HG03575 (cell line): Measurements from ENCODE around the gene NELL1.

ENCODE experiments used
- ATAC-seq: cut with Tn5 transposase; IDR thresholded peaks from one replicate; pipeline ENCODE4 v1.9.1; 2021; ENCODE audit not compliant: unreplicated experiment, insufficient number of reproducible peaks, low FRiP score; ENCODE audit errors: extremely low read depth

The NELL1 gene

DNA sequence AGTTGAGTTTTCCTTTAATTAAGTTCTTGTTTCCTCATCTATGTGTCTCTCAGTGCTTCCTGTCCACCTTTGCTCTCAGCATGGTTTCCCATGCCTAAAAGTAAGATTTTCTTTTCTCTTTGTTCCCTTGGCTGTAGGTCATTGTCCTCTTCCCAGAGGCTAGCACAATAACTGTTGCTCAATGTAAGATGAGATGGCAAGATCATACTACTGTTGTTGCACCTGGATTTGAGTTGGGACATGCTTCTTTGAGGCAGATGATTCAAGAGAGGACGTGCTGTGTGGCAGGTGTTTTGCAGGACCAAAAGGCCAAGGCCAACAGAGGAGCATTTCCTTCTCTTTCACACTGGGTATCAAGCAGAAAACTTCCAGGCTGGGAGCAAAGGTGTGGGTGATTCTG, 11.3 kb upstream of the NELL1 start:
- ATAC-seq = no peak

DNA sequence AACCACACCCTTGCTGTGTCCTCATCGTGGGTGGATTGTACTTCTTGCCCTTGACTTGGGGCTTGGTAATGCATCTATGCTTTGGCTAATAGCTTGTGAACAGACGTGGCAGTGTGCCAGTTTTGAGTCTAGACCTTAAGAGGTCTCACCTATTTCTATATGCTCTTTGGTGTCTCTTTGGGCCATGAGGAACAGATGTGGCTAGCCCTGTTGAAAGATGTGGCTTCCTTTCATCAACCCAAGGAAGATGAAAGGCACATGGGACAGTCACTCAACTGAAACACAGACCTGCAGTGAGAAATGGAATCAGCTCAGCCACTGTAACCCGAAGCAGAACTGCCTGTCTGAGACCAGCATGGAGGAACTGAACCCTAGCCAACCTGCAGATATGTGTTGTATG, 7.9 kb upstream of the NELL1 start:
- ATAC-seq = no peak

DNA sequence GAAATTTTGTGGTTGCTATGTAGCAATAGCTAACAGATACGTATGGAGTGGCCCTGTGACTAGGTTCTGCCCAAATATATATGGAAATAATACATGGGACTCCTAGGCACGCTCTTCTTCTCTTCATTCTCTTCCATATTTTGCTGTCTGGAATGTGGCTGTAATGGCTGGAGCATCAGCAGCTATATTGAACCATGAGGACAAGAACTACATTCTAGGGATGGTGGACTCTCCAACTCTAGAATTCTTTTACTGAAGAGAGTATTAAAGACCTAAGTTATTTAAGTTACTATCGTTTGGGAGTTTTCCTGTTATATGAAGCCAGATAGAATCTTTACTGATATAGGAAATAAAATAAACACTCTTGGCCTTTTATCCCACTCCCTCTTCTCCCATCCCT, 7.5 kb upstream of the NELL1 start:
- ATAC-seq = no peak

DNA sequence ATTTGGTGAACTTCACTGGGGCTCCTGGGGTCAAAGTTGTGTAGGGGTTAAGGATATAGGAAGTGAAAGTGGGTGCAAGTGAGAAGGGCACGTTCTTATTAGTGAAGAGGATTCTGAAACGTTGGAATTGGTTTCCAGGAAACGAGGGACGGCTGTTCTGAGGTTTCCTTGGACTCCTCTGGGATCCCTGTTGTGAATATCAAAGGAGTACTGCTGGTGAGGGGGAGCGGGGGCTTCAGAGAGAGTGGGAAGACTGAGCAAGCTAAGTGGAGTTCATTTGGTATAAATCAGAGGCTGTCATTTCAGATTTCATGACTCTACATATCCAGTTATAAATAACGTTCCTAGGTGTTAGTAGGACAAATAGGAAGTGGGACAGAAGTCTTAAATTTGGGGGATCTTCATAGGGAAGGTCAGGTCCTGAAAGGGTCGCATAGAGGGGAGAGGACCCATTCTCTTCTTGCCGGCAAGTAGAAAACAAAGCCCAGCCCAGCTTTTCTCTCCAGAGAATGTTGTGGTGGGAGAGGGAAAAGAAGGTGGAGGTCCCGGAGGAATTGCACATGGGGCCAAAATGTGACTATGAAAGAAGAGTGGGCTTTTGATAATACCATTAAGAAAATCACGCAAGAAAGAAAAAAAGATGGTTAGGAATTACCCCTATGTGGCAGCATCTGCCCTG, 1.1 kb upstream of the NELL1 start:
- no peak for ATAC-seq

DNA sequence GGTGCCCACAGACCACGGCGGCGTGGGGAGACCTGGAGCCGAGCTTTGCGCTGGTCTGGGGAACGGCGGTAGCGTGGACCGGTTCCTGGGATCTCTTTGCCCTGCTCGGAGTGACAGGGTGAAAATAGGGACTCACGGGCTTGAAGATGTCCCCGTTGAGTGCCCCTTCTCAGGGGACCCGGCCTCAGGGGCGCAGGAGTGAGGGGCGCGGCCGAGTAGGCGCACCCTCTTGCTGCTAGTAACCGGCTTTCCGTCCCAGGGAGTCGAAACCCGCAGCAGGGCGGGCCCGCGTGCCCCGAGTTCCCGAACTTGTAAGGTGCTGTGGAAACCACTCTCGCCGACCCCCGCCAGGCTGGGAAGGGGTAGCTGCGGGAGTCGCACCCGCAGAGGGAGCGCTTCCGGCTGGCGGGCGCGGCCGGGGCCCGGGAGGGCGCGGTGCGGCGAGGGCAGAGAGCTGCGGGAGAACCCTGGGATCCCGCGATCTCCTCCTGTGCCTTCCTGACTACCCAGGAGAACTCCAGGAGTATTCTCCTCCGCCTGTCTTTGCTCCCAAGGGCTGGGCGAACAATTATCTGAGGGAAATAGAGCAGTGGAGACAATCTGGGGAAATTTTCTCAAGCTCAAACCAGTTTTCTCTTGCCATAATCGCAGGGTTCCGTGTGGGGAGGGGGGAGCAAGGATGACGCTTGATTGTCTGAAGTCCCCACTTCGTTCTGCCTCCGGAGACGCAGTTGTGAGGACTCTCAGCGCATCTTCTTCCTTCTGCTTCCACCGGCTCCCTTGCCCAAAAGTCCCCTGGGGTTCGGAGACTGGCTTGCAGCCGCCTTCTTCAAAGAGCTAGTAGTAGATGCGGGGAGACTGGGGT, 666 bp downstream of the NELL1 start:
- ATAC-seq = no peak

DNA sequence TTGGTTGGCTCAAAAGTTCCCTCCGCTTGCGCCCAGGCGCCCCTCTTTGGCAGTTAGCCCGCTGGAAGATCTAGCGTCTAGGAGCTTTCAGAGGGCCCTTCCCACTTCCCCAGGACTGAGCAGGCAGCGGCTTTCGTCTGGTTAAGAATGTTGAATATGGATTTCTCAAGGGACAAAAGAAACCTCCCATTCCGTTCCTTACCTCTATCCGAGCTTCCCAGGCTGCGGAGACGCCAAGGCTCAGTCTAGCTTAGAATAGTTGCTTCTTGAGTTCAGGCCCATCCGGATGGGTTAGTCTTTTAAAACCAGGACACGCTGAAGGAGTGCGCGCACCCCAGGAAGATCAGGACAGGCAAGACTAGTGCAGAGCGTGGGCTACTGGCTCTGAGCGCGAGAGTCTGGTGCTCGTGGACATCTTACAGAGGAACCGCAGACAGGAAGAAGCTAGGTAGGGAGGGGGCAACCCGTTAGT, 1.6 kb downstream of the NELL1 start:
- ATAC-seq = no peak

DNA sequence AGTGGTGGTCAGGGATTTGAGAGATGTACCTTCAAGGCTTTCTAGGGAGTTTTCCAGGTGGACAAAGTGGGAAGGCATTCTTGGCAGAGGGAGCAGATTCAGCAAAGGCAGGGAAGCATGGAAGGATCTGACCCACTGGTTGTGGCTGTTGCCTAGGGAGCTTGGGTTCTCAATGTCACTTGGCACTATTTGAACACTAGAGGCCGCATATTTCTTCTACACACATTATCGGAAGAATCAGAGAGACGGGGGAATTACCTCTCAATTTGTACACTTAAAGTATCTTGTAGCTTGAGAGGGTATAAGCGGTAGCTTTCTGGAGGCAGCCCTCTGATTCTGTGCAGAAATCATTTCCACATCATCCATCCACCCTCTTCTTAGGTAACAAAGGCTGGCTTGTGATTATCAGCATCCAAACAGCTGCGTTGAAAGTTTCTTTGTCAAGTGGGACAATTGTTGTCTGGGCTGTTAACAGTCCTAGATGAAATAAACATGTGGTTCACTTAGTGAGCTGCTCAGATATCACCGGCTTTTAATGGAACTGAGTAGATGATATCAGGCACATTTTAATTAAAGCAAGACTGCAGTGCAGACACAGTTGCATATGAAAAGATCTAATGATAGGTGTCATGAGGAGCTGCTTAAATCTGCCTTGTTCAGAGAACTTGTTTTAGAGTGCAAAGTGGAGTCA, 2.6 kb downstream of the NELL1 start:
- ATAC-seq = no peak

DNA sequence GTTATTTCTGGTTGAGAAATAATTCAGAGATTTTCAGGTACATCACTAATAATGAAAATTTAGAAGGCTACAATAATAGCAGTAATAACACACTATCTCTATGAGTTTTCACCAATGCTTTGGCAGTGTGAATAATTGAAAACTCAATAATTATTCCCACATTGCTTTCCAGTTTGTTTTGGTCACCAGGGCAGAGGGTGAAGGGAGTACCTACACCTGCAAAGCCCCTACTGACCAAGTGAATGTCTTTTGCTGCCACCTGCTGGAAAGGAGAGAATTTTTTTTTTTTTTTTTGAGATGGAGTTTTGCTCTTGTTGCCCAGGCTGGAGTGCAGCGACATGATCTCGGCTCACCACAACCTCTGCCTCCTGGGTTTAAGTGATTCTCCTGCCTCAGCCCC, 3.2 kb downstream of the NELL1 start:
- ATAC-seq = no peak

DNA sequence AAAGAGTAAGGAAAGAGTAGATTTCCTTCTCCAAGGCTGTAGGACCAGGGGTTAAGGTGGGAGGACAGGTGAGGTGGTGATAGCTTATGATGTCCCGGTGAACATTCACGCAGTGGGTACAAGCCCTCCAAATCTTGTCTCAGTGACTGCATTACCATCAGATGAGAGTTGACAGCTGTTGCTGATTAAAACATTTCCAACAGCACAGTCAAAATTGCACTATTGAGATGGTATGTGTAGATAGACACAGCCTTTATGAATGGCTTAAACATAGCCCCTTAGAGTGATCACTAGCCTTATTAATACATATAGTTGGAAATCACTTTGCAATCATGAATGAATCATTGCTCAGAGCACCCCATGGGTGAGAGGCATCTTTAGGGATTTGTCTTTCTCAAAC, 7.3 kb downstream of the NELL1 start:
- no peak for ATAC-seq

DNA sequence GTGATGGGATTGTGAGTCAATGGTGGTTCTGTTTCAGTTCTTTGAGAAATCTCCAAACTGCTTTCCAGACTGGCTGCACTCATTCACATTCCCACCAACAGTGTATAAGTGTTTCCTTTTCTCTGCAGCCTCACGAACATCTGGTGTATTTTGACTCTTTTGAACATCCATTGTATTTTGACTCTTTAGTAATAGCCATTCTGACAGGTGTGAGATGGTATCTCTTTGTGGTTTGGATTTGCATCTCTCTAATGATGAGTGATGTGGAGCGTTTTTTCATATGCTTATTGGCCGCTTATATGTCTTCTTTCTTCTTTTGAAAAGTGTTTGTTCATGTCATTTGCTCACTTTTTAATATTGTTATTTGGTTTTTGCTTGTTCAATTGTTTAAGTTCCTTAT, 19.4 kb downstream of the NELL1 start:
- ATAC-seq = no peak

DNA sequence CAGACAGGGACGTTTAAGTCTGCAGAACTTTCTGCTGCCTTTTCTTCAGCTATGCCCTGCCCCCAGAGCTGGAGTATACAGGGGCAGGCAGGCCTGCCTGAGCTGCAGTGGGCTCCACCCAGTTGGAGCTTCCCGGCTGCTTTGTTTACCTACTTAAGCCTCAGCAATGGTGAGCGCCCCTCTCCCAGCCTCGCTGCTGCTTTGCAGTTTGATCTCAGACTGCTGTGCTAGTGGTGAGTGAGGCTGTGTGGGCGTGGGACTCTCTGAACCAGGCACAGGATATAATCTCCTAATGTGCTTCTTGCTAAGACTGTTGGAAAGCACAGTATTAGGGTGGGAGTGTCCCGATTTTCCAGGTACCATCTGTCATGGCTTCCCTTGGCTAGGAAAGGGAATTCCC, 38.5 kb downstream of the NELL1 start:
- no peak for ATAC-seq

DNA sequence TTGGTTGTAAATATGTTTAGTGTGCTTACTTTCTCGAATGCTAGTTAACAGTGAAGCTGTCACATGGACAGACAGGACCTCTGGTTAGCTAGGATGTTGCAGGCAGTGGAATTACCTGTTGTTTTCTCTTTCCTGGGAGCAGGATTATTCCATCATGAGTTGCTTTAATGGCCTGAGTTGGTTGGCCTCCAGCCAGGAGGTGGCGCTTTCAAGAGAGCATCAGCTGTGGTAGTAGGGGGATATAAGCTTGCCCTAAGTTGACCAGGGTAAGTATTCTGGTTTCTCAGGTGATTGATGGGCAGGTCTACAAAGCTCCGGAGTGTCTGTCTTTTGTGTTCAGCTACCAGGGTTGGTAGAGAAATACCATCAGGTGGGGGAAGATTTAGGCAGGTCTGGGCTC, 43.5 kb downstream of the NELL1 start:
- ATAC-seq = no peak

DNA sequence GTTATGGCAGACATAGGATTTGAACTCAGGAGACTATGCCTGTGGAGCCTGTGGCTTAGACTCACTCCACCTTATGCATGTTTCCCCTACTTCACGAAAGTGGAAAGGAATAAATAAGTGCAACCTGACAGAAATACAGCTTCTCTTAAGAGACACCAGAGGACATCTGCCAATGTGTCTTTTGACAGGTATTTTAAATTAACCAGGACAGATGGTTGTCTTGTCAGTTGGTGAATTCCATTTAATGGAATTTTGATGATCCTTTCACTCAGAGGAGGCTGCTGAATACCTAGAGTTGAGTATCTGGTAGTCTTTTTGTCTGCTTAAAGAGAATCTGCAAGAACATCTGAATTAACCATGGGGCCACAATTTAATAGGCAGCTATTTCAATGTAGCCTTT, 46.1 kb downstream of the NELL1 start:
- no peak for ATAC-seq

DNA sequence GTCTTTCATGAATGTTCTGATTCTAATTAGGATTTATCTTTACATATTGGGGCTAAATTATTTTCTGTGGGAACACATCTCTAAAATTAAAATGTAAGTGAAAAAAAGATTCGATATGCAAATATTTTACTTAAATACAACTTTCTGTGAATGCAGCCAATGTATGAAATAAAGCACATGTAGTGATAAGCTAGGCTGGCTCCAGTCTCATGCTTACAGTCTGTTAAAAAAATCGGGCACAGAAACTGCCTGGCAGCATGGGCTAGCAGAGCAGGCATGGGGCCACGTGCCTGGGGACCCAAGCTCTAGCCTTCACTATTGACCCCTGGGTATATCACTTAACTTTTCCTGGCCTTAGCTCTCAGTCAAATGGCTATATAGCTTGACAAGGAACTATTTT, 46.5 kb downstream of the NELL1 start:
- no peak for ATAC-seq

DNA sequence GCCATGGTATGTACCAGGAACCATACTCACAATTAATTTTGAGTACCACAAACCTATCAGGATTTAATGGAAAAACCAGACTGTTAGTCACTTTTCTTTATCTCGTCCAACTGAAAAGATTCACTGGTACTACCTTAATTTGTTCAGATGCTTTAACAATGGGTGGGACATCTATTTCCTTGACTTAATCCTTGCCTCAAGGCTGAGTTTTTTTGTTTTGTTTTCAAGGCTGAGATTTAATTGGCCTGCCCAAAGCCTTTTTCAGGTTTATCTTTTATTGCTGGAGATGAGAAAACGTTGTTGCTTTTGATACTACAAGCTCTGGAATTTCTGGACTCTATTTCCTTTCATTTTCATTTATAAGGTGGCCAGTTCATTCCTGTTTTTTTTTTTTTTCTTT, 50.4 kb downstream of the NELL1 start:
- ATAC-seq = no peak

DNA sequence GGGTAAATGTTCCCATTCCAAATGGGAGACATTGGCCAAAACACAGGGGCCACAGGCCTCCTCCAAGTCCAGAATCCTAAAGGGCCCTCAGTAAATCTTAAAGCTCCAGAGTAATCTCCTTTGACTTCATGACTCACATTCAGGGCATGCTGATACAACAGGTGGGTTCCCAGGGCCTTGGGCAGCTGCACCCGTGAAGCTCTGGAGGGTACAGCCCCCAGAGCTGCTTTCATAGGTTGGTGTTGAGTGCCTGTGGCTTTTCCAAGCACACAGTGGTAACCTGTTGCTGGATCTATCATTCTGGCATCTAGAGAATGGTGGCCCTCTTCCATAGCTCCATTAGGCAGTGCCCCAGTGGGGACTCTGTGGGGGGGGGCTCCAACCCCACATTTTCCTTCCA, 54.0 kb downstream of the NELL1 start:
- no peak for ATAC-seq

DNA sequence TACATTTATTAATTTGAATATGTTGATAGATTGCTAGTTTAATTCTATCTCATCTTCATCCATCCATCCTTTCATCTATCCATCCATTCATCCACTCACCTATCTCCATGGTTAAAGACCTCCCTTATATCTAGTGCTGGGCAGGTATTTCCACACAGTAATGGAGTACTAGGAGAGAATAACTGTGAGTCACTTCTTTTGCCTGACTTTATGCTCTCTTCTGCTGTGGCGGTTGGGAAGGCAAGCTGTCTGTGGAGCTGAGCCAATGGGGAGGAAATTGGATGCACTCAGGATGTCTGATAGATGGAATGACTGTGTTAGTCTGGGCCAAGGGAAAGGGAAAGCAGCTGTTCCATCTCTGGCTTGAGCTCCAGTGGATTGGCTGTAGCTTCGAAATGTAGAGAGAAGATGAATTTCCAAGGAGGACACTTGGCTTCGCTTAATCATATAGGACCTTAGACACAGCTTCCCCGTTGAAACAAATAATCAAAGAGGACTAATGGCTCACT, 60.3 kb downstream of the NELL1 start:
- ATAC-seq = no peak

DNA sequence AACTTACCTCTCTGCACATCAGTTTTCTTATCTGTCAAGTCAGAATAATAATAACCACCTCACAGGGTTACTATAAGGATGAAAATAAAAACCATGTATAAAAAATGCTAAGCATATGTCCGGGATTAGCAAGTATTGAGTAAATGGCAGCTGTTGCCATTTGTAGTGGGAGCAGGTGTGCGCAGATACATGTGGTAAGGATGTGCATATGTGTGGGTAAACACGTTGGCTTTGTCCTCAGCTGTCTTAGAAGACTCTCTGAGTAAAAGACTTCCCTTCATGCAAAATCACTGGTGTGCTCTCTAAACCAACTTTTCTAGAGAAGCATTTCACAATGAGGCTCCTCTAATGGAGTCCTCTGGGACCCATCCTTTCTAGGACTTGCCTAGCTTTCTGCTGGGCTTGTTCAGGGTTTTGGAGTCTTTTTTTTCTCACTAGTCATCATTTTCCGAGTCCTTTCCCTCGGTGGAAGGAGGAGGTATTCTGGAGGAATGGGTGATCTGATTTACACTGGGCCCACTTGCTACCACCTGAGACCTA, 62.4 kb downstream of the NELL1 start:
- ATAC-seq = no peak

DNA sequence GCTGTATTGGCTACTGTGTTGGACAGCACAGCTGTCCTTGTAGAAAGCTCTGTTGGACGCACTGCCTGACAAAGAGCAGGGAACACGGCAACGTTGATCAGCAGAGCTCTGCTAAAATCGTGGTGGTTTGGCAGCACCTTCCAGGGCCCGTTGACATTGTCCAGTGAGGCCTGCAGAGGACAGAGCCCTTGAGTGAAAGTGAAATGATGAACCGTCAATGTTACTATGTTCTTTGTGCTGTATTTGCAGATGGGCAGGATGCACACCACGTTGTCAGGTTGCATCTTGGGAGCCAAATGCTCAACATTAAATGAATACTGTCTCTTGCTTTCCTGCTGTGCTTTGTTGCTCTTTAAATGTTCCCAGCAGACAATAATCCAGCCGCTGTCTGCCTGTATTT, 69.7 kb downstream of the NELL1 start:
- ATAC-seq = no peak

DNA sequence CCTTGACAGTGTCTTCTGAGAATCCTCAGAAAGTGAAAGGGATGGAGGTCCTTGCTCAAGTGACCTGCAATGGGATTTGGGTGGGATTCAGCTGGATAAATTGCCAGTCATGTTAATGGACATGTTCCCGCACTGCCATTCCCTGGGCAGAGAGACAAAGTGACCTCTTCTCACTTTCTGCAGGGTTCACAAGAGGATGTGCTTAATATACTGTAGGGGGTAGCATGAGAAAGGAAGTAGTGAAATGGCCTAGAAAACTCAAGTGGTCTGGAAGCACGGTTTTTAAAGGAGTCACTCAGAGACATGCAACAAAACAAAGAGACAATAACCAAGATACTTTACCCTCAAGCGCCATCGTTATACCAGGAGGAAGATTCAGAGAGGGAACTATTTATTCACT, 70.2 kb downstream of the NELL1 start:
- no peak for ATAC-seq
